ENCODE data around the gene AP2A2. TPM values are rescaled to one million over a fixed set of nuclear protein-coding genes. Genes with fewer than 3 reads are reported as not detected.

The AP2A2 gene
- total RNA-seq, 1 donor from 2014 or later: 91.4 TPM

DNA sequence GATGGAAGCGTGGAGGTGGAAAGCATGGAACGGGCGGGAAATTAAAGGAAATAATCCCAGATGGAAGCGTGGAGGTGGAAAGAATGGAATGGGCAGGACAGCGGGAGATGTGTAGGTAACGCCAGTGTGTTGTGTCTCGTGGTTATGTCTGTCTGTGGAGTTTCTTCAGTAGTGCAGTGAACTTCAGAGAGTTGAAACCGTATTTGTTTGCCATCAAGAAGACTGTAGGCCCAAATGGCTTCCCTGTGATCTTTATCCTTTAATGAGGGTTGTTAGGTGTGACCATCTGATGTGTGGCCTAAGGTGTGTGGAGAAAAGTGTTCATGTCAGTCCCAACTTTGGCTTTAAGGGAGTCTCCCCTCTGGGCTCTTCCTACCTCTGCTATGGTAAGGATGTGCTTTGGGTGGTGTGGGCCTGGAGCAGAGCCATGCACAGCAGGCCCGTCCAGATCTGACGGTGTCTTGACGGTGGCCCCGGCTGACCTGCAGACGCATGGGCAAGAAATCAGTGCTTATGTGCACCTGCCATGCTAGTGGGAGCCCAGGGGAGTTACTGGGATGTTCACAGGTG lies 39.6 kb downstream of the AP2A2 start:
- H3K36me3 ChIP-seq (ENCODE audit: control insufficient read depth, insufficient read depth, low read length): no peaks in the 10 kb centered on the region
- no peak for DNase-seq (ENCODE audit: low read depth)
- no peak overlapping the region for H3K4me3 ChIP-seq (ENCODE audit: low read depth, low read length)
- TF ChIP-seq, protein P1, sequence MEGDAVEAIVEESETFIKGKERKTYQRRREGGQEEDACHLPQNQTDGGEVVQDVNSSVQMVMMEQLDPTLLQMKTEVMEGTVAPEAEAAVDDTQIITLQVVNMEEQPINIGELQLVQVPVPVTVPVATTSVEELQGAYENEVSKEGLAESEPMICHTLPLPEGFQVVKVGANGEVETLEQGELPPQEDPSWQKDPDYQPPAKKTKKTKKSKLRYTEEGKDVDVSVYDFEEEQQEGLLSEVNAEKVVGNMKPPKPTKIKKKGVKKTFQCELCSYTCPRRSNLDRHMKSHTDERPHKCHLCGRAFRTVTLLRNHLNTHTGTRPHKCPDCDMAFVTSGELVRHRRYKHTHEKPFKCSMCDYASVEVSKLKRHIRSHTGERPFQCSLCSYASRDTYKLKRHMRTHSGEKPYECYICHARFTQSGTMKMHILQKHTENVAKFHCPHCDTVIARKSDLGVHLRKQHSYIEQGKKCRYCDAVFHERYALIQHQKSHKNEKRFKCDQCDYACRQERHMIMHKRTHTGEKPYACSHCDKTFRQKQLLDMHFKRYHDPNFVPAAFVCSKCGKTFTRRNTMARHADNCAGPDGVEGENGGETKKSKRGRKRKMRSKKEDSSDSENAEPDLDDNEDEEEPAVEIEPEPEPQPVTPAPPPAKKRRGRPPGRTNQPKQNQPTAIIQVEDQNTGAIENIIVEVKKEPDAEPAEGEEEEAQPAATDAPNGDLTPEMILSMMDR (IDR thresholded peaks at IDR 0.05; ENCODE audit: insufficient read depth, low read length, poor library complexity, severe bottlenecking): no peak
- H3K27me3 ChIP-seq (ENCODE audit: control insufficient read depth, insufficient read depth, low read length): no peaks in the 10 kb centered on the region

DNA sequence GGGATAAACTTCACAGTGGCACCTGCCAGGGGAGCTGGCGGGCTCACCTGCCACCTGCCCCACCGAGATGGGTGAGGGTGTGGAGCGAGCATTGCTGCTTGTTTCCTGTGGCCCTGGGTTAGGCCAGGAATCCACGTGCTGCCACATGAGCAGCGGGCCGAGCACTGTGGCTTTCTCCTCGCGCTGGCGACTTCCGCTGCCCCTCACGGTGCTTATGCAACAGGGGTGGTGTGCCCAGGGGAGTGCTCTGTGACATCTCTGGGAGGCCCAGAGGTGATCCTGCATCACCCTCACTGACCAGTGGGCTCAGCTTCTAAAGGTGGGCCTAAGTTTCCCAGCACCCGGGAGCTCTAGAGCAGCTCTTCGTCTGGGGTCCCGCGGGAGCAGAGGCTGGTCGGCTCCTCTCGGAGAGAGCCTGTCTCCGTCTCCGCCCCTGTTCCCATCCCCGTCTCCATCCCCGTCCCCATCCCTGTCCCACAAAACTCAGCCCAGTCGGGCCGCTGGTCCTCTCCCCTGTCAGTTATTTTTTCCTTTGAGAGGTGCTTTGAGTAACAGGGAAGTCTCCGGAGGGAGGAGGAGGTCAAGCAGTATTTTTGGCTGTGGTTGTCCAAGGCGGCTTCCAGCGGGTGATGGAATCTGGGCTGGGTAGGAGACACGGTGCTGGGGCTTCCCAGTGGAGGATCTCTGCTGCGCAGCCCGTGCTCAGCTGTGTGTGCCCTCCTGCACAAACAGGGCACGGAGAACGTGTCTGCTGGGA lies 42.5 kb downstream of the AP2A2 start:
- DNase-seq (ENCODE audit: low read depth): no peak
- Histone ChIP-seq H3K27me3 (ENCODE audit: control insufficient read depth, insufficient read depth, low read length) (no peaks in the 10 kb centered on the region), H3K36me3 (ENCODE audit: control insufficient read depth, insufficient read depth, low read length) (peaks cover 5% of the 10 kb centered on the region), H3K4me3 (ENCODE audit: low read depth, low read length) (no peak overlapping the region)
- TF ChIP-seq, protein P1 (IDR thresholded peaks at IDR 0.05; ENCODE audit: insufficient read depth, low read length, poor library complexity, severe bottlenecking): no peak

- Histone ChIP-seq H3K27me3 (ENCODE audit: control insufficient read depth, insufficient read depth, low read length) (no peaks in the 10 kb centered on the region), H3K36me3 (ENCODE audit: control insufficient read depth, insufficient read depth, low read length) (peaks cover 5% of the 10 kb centered on the region), H3K4me3 (ENCODE audit: low read depth, low read length) (no peak overlapping the region)
- TF ChIP-seq, protein P1 (IDR thresholded peaks at IDR 0.05; ENCODE audit: insufficient read depth, low read length, poor library complexity, severe bottlenecking): no peak
- no peak for DNase-seq (ENCODE audit: low read depth)
Measured at GRCh38 chr11:968822-969221, 43.2 kb downstream of the AP2A2 start.

DNA sequence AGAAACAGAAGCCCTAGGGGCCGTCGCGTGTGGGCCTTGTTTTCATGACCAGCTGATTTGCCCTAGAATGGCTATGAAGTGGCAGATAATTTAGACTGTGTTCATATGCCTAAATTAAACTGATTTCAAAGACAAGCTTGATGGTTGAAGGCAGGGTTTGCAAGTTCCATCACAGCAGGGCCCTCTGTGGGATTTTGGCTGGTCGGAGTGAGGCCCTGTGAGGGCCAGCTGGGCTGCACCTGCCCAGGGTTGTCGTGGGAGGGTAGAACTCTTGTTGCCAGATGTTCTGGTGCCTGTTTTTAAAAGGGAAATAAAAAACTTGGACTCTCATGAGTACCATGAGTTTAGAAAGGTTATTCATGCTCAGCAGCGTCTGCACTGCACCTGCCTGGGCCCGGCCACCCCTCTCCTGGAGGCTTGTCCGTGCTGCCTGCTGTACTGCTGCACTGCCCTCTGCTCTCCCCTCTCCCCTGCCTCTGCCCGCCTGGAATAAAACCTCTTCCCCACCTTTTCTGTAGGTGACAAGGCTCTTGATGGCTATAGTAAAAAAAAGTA lies 44.1 kb downstream of the AP2A2 start:
- Histone ChIP-seq H3K36me3 (ENCODE audit: control insufficient read depth, insufficient read depth, low read length) (peaks cover 5% of the 10 kb centered on the region), H3K4me3 (ENCODE audit: low read depth, low read length) (no peak overlapping the region), H3K27me3 (ENCODE audit: control insufficient read depth, insufficient read depth, low read length) (no peaks in the 10 kb centered on the region)
- TF ChIP-seq, protein P1 (IDR thresholded peaks at IDR 0.05; ENCODE audit: insufficient read depth, low read length, poor library complexity, severe bottlenecking): no peak
- DNase-seq (ENCODE audit: low read depth): no peak

GRCh38 chr11:970319-970871 lies 44.7 kb downstream of the AP2A2 start:
- no peak for DNase-seq (ENCODE audit: low read depth)
- Histone ChIP-seq H3K27me3 (ENCODE audit: control insufficient read depth, insufficient read depth, low read length) (no peaks in the 10 kb centered on the region), H3K4me3 (ENCODE audit: low read depth, low read length) (no peak overlapping the region), H3K36me3 (ENCODE audit: control insufficient read depth, insufficient read depth, low read length) (peaks cover 5% of the 10 kb centered on the region)
- TF ChIP-seq, protein P1 (IDR thresholded peaks at IDR 0.05; ENCODE audit: insufficient read depth, low read length, poor library complexity, severe bottlenecking): no peak
